H1 (cell line): ENCODE measurements around the gene GLS. TPM values are rescaled to one million over a fixed set of nuclear protein-coding genes. Genes with fewer than 3 reads are reported as not detected.

Experiments
- ASH2L ChIP-seq: fragments of 200-600, 300-600 bp; sonication (generic); IDR thresholded peaks from one replicate; pipeline ENCODE4 v1.7.1; 2017; ENCODE audit warnings: low read length
- CHD7 ChIP-seq: fragments of 300-600 bp; sonication (generic); IDR thresholded peaks from 2 replicates; pipeline ENCODE4 v1.7.1; 2012; ENCODE audit warnings: low read length, moderate library complexity, mild to moderate bottlenecking, inconsistent platforms; ENCODE audit not compliant: insufficient replicate concordance
- CREB1 ChIP-seq: IDR thresholded peaks from 2 replicates; pipeline ENCODE4 v1.6.1; 2012; ENCODE audit warnings: inconsistent platforms
- EZH2 ChIP-seq: fragments of 200-600 bp; sonication (generic); IDR thresholded peaks from 2 replicates; pipeline ENCODE4 v1.7.1; 2012; ENCODE audit warnings: low read depth, mild to moderate bottlenecking, moderate library complexity, low read length, inconsistent platforms; ENCODE audit not compliant: severe bottlenecking
- KDM4A ChIP-seq: IDR thresholded peaks from one replicate; pipeline ENCODE4 v1.7.1; 2012; ENCODE audit warnings: low read depth, mild to moderate bottlenecking, moderate library complexity, low read length, inconsistent platforms; ENCODE audit not compliant: severe bottlenecking
- KDM5A ChIP-seq: fragments of 200-600 bp; IDR thresholded peaks from 2 replicates; pipeline ENCODE4 v1.7.1; 2012; ENCODE audit warnings: mild to moderate bottlenecking, low read length, inconsistent platforms, mixed read lengths
- MAFK ChIP-seq: IDR thresholded peaks from 2 replicates; pipeline ENCODE4 v1.6.1; 2012; ENCODE audit warnings: low read depth, mild to moderate bottlenecking, improper control_type of control experiment, low read length
- POU5F1 ChIP-seq: IDR thresholded peaks from 2 replicates; pipeline ENCODE4 v1.6.1; 2011; ENCODE audit warnings: low read depth, mild to moderate bottlenecking, low read length, moderate library complexity
- polyA plus RNA-seq, 7 experiments: library from polyadenylated mRNA; depleted of rRNA in 3 of 7; stranded (reverse) in 5 of 7; unstranded in 2 of 7; fragments of >200 nt in 5 of 7; fragments of 200-250 nt in 2 of 7; gene quantifications; 1 replicate in 5 of 7; 2 replicates in 1 of 7; 4 replicates in 1 of 7; pipeline versions ENCODE4 v1.2.1 to v1.2.3, GENCODE V29; 2011 to 2013; ENCODE audit warnings: missing spikeins in 2 of 7, mixed read lengths in 2 of 7
- total RNA-seq: library from RNA; stranded (reverse); fragmentation: NEBNext Ultra II Directional; extraction: Animal tissue kit (Norgen Biotek cat#: 25700); gene quantifications from 2 replicates; pipeline ENCODE4 v1.2.1, GENCODE V29; 2021

GLS gene
- total and polyA plus RNA-seq, 2 of the 8 experiments (the other 6 are each of a cell fraction or from before 2014, with no cell fraction given), result 15.7 to 89.8 TPM

- TF ChIP-seq CHD7 (no peak), CREB1 (no peak), EZH2 (no peak), ASH2L (no peak), POU5F1 (no peak), KDM5A (no peak), MAFK (no peak), KDM4A (no peak)
These were observed 38.7 kb upstream of the GLS start (continued) for GRCh38 chr2:190841707-190842505.
